Measurements from ENCODE around the gene PLXNC1.

Gene PLXNC1

GRCh38 chr12:94147991-94148738 lies at the start of gene PLXNC1:
PLXNC1 (plus strand) TSS chr12:94148577; CDS start chr12:94148972, 395 bp downstream.
- peak; percentile 40 for DNase-seq (ENCODE audit: low read depth, low spot score)

DNA sequence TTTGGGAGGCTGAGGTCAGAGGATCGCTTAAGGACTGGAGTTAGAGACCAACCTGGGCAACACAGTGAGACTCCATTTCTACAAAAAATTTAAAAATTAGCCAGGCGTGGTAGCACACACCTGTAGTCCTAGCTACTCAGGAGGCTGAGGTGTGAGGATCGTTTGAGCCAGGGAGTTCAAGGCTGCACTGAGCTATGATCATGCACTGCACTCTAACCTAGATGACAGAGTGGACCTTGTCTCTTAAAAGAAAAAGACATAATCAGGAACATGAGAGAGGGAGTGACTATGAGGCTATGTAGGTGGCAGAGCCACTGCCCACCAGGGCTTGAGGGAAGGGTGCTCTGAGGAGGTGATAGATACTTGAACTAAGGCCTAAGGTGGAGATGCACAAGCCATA lies 49.2 kb upstream of the PLXNC1 start:
- DNase-seq (ENCODE audit: low read depth, low spot score), result no peak

- DNase-seq (ENCODE audit: low read depth, low spot score), result no peak
These were observed 48.7 kb upstream of the PLXNC1 start for GRCh38 chr12:94099632-94100031.

DNA sequence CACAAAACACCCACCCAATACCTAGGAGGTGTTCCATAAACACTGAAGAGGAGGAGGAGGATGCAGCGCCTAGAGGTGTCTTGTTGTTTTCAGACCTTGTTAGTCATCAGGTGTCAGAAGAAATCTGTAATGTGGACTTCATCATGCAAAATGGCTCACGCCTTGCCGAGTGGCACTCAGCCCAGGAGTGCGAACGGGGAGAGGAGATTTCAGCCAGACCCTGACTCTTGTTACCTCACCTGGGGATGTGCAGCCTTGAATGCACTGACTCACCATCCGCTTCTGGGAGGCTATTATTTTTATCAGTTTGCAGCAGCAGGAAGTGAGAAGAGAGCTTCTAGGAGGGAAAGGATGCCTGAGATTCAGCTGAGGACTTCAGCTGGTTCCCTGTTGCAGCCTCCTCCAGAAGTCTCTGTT lies 48.2 kb upstream of the PLXNC1 start:
- DNase-seq (ENCODE audit: low read depth, low spot score), result no peak

DNA sequence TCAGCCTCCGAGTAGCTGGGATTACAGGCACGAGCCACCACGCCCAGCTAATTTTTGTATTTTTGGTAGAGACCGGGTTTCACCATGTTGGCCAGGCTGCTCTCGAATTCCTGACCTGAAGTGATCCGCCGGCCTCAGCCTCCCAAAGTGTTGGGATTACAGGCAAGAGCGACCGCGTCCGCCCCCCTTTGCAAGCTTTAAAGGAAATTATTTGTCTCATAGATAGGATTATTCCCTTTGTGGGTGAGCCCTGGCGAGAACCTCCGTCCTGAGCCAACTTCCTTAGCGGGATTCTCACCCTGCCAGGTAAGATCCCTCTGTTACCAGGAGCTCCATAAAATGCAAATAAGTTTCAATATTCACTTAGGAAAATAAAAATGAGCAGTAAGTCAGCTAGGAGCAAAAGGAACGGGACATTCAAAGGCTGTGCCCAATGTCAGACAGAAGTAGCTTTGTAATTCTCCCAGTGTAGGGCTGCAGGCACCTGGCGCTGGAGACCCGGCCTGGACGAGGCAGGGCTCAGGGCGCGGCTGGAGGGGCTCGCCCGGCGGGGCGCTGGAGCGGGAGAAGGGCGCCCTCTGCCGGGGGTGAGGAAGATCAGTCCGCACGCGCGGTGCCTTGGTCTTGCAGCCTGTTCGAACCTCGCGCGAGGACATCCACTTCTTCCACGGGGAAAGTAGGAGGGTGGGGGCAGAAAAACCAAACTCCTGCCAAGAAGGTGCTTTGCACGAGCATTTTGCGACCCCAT lies 47.2 kb upstream of the PLXNC1 start:
- DNase-seq (ENCODE audit: low read depth, low spot score), result peak; percentile 64

DNA sequence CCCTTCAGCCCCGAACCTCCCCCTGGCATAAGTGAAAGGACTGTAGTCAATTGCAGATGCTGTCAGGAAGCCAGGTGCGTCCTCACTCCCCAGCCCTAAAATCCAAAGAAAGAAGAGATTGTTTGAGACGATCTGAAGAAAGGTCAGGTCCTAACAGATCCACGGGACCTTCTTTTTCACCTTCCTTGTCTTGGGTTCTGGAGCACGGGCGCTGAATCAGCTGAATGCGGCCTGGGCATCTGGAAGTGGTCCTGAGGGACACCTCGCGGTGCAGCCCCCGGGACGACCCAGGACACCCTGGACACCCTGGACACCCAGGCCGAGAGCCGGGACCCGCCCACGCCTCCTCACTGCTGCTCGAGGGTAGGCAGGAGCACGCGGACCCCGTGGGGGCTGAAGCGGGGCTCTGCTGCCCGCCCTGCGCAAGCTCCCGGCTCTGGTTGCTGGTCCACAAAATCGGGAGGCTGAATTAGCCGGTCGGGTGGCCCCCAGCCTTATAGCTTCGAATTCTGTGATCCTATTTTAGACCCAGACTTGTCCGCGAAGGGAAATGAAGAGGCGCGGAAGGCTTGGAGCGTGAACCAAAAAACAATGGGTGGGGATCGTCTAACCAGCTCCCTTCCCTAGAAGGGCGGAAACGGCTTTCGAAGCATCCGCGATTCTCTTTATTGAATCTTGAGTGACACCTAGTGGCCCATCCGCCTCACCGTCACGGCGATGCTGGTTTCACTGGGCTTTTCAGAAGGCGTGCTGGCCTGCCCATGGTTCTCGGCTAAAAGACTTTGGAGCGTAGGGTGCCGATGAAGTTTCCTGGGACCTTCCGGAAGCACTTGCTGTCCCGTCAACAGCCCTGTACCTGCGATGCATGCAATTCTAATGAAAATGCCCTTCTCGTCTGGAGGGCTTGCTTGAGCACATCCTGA lies 46.4 kb upstream of the PLXNC1 start:
- peak; percentile 68 for DNase-seq (ENCODE audit: low read depth, low spot score)

- no peak for DNase-seq (ENCODE audit: low read depth, low spot score)
These were observed 44.4 kb upstream of the PLXNC1 start for GRCh38 chr12:94103986-94104385.

- no peak for DNase-seq (ENCODE audit: low read depth, low spot score)
These were observed 40.5 kb upstream of the PLXNC1 start for GRCh38 chr12:94107910-94108309.

DNA sequence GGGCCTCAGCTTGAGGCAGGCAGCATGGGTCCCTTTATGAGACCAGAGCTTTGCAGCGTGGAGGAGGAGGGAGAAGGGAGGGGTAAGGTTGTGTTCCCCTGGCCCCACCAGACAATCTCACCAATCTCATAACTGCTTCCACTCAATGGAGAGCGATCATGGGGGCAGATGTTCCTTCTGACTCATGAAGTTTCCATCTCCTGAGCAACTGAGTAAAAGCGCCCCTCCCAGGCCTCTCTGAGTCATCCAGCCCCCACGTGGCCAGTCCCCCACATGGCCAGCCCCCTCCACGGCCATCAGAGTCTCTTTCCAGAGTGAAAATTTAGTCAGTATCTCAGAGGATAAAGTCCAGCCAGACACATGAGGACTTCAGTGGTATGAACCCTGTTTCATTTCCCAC lies 39.2 kb upstream of the PLXNC1 start:
- peak; percentile 10 for DNase-seq (ENCODE audit: low read depth, low spot score)

DNA sequence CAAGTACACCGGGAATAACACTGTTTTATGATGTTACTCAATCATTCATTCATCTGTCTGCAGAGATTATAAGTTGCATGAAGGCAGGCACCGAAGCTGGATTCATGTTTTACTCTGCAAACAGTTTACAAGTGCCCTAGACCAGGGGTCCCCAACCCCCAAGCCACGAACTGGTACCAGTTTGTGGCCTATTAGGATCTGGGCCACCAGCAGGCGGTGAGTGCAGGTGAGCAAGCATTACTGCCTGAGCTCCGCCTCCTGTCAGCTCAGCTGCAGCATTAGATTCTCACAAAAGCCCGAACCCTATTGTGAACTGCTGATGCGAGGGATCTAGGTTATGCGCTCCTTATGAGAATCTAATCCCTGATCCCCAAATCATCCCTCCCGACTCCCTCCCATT lies 38.1 kb upstream of the PLXNC1 start:
- DNase-seq (ENCODE audit: low read depth, low spot score), result no peak

DNA sequence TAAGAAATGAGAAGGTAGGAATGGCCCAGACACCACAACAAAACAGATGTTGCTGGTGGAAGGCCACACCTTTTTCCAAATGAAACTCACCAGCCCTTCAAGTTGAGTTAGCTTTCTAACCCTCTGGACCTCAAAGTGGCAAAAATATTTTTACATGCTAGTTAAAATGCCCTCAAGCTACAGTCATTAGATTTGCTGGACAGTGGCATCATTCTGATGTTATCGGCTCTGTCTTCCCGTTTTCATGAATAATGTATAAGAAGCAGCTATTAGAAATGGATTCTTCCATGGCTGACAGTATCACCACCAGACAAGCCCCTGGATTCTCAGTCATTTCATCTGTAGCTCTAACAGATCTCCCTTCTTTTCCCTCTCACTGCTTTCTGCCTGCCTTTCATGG lies 37.1 kb upstream of the PLXNC1 start:
- no peak for DNase-seq (ENCODE audit: low read depth, low spot score)

- no peak for DNase-seq (ENCODE audit: low read depth, low spot score)
These were observed 36.3 kb upstream of the PLXNC1 start for GRCh38 chr12:94112121-94112520.

GRCh38 chr12:94114166-94114565 lies 34.2 kb upstream of the PLXNC1 start:
- no peak for DNase-seq (ENCODE audit: low read depth, low spot score)

DNA sequence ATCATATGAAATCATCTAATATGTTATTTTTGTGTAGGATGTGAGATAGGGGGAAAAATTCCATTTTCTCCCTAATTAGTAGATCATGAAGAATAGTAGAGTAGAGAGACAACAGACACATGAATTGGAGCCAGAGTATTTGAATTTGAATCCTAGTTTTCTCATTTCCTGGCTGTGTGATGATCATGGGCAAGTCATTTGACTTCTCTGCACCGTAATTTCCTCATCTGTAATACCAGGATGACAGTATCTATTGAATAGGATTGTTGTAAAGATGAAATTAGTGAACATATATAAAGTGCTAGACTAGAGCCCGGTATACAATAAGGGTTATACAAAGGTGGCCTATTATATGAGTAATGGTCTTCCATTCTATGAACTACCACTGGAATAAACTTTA lies 32.2 kb upstream of the PLXNC1 start:
- DNase-seq (ENCODE audit: low read depth, low spot score), result no peak

GRCh38 chr12:94121886-94122285 lies 26.5 kb upstream of the PLXNC1 start:
- no peak for DNase-seq (ENCODE audit: low read depth, low spot score)

- no peak for DNase-seq (ENCODE audit: low read depth, low spot score)
These were observed 25.8 kb upstream of the PLXNC1 start for GRCh38 chr12:94122591-94122990.

GRCh38 chr12:94123127-94123526 lies 25.2 kb upstream of the PLXNC1 start:
- DNase-seq (ENCODE audit: low read depth, low spot score), result no peak

DNA sequence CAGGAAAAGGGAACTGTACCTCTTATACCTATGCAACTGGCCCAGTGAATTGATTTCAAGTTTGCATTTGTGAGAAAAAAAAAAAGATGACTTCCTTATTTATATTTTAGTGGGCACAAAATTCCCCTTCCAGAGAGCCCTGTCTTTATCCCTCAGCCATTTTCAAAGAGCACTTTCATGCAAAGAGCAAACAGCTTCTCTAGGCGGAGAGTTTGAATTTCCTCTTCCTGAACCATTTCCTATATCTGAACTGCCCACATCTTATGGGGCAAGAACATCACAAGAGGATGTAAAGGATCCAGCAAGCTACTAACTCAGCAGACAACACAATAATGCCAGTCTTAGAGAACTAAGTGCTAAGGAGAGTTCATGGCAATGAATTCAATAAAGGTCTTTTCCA lies 22.3 kb upstream of the PLXNC1 start:
- DNase-seq (ENCODE audit: low read depth, low spot score), result no peak

DNA sequence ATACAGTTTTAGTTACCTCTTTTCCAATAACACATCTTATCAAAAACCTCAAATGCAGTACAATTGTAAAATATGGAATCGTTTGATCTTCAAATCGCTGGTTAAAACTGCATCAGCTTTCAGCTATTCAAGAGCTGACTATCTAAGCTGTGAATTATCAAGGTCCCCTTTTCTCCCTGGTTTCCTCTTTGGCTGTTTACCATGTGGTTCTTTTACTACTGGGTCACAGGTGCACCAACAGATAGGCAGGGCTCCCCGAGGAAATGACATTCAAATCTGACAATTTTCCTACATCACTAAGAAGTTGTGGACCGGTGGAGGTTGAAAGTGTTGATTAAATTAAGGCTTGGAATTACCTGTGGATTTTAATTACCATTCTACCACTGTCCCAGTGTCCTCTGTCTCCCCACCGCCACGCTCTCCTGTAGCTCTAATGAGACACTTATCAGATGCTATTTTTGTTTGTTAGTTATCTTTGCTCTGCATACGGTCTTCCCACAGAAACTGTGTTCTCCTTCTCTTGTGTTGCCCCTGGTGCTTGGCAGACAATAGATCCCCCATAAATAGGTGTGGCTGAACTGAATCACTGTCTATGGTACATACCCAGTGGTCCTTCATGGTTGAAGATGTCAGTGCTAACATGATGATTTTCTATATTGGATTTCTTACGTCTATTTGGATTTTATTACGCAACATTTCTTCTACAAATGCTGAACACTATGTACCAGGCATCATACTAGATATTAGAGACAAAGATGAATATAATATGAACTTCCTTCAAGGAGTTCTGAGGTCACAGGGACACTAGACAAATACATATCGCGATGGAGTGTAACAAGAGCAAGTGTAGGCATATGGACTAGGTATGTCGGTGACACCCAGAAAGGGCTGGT lies 20.9 kb upstream of the PLXNC1 start:
- no peak for DNase-seq (ENCODE audit: low read depth, low spot score)

DNA sequence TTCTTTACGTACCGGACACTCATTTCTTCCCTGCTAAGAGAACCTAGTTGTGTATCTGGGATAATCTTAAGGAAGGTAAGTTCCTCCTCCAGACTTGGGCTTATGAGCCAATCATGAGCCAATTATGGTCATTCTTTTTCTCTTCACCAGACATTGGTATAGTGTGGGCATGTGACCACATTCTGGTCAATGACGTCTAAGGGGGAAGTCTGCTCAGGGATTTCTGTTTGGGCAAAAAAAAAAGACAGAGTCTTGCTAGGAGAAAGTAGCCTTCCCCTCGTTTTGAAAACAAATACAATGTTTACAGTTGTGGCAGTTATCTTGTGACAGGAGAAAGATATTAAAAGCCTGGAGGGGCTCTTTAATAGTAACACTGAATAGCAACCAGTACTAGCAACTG lies 20.1 kb upstream of the PLXNC1 start:
- no peak for DNase-seq (ENCODE audit: low read depth, low spot score)

Data from activated naive CD8-positive, alpha-beta T cell treated with anti-CD3 and anti-CD28 coated beads, Interleukin-2, amount 50 U/mL, for 16 hours (primary cell).